Astrocyte (in vitro differentiated cells and primary cell): ENCODE results near the gene CYP8B1. TPM values are rescaled to one million over a fixed set of nuclear protein-coding genes. Genes with fewer than 3 reads are reported as not detected.

ENCODE experiments used
- DNase-seq: peaks from one replicate; pipeline ENCODE4 v3.0.0-alpha.2; 2010; ENCODE audit warnings: low read depth
- FAIRE-seq: peaks from 2 replicates; lab custom pipeline; 2011; peaks lifted over from hg19 to GRCh38; lab: Jason Lieb, UNC
- H2AFZ ChIP-seq: 2 replicates; pipeline ENCODE4 v1.6.0; 2012; ENCODE audit warnings: low read depth, low read length, inconsistent platforms
- H3K27ac ChIP-seq: 2 replicates; pipeline ENCODE4 v1.5.1; 2011; ENCODE audit warnings: low read depth, low read length, inconsistent platforms
- H3K27me3 ChIP-seq: 2 replicates; pipeline ENCODE4 v1.6.0; 2011; ENCODE audit warnings: low read length, inconsistent platforms; ENCODE audit not compliant: insufficient read depth
- H3K36me3 ChIP-seq: 2 replicates; pipeline ENCODE4 v1.5.1; 2011; ENCODE audit warnings: low read length, inconsistent platforms; ENCODE audit not compliant: insufficient read depth
- H3K4me1 ChIP-seq: 2 replicates; pipeline ENCODE4 v1.5.1; 2011; ENCODE audit warnings: low read length, inconsistent platforms; ENCODE audit not compliant: insufficient read depth
- H3K4me2 ChIP-seq: 2 replicates; pipeline ENCODE4 v1.6.0; 2012; ENCODE audit warnings: low read length, inconsistent platforms
- H3K4me3 ChIP-seq: 2 replicates; pipeline ENCODE4 v1.5.1; 2011; ENCODE audit warnings: low read depth, mild to moderate bottlenecking, low read length, inconsistent platforms; ENCODE audit not compliant: insufficient read depth
- H3K79me2 ChIP-seq: 2 replicates; pipeline ENCODE4 v1.6.0; 2012; ENCODE audit warnings: mild to moderate bottlenecking, low read length, inconsistent platforms; ENCODE audit not compliant: insufficient read depth
- H3K9ac ChIP-seq: 2 replicates; pipeline ENCODE4 v1.6.0; 2012; ENCODE audit warnings: mild to moderate bottlenecking, low read length, inconsistent platforms
- H3K9me3 ChIP-seq: 2 replicates; pipeline ENCODE4 v1.5.1; 2012; ENCODE audit warnings: low read depth, mild to moderate bottlenecking, low read length, inconsistent platforms; ENCODE audit not compliant: insufficient read depth
- H4K20me1 ChIP-seq: 2 replicates; pipeline ENCODE4 v1.6.0; 2012; ENCODE audit warnings: low read length, inconsistent platforms; ENCODE audit not compliant: insufficient read depth
- H3K27ac Mint-ChIP-seq: one replicate; pipeline ENCODE4 v1.8.0; 2021; ENCODE audit warnings: mild to moderate bottlenecking, mixed read lengths; ENCODE audit not compliant: unreplicated experiment
- H3K27me3 Mint-ChIP-seq: one replicate; pipeline ENCODE4 v1.8.0; 2021; ENCODE audit warnings: low read depth, mixed read lengths; ENCODE audit not compliant: unreplicated experiment
- H3K36me3 Mint-ChIP-seq: one replicate; pipeline ENCODE4 v1.8.0; 2021; ENCODE audit warnings: low read depth, mixed read lengths; ENCODE audit not compliant: unreplicated experiment
- H3K4me1 Mint-ChIP-seq: one replicate; pipeline ENCODE4 v1.8.0; 2021; ENCODE audit warnings: low read depth, mixed read lengths; ENCODE audit not compliant: unreplicated experiment
- H3K4me3 Mint-ChIP-seq: one replicate; pipeline ENCODE4 v1.8.0; 2021; ENCODE audit warnings: mild to moderate bottlenecking, moderate library complexity, mixed read lengths; ENCODE audit not compliant: unreplicated experiment
- H3K9me3 Mint-ChIP-seq: one replicate; pipeline ENCODE4 v1.8.0; 2021; ENCODE audit warnings: mild to moderate bottlenecking, mixed read lengths; ENCODE audit not compliant: unreplicated experiment
- CTCF ChIP-seq: IDR thresholded peaks from 2 replicates; pipeline ENCODE4 v1.5.1; 2011; ENCODE audit warnings: low read depth, mild to moderate bottlenecking, inconsistent platforms, low read length, moderate library complexity; ENCODE audit not compliant: insufficient read depth
- EZH2 ChIP-seq: IDR thresholded peaks from 2 replicates; pipeline ENCODE4 v1.6.1; 2012; ENCODE audit warnings: mild to moderate bottlenecking, low read length, inconsistent platforms; ENCODE audit not compliant: insufficient read depth
- total RNA-seq: library from RNA; stranded (reverse); gene quantifications from 2 replicates; pipeline ENCODE4 v1.2.1, GENCODE V29; 2021

Gene CYP8B1
- total RNA-seq, 1 donor from 2014 or later, result not detected

- Histone ChIP-seq H3K79me2 (no peaks in the 10 kb centered on the region), H3K4me1 (no peaks in the 10 kb centered on the region), H3K27ac (no peak overlapping the region), H3K4me2 (no peak overlapping the region), H3K9ac (no peak overlapping the region), H2AFZ (no peak overlapping the region), H3K9me3 (no peaks in the 10 kb centered on the region), H3K36me3 (no peaks in the 10 kb centered on the region), H3K4me3 (no peak overlapping the region), H3K27me3 (no peaks in the 10 kb centered on the region), H4K20me1 (no peaks in the 10 kb centered on the region)
- TF ChIP-seq CTCF, result no peak
- TF ChIP-seq EZH2, result no peak
- peaks cover 29% of the 10 kb centered on the region for H3K4me1 Mint-ChIP-seq
- no peak overlapping the region for H3K4me3 Mint-ChIP-seq
- H3K9me3 Mint-ChIP-seq, result no peaks in the 10 kb centered on the region
- no peak overlapping the region for H3K27ac Mint-ChIP-seq
- DNase-seq (no peak), FAIRE-seq (no peak)
- no peaks in the 10 kb centered on the region for H3K36me3 Mint-ChIP-seq
- H3K27me3 Mint-ChIP-seq, result no peaks in the 10 kb centered on the region
These were observed 30.9 kb downstream of the CYP8B1 start for GRCh38 chr3:42844815-42845214.

- Histone ChIP-seq H2AFZ (no peak overlapping the region), H4K20me1 (no peaks in the 10 kb centered on the region), H3K27me3 (no peaks in the 10 kb centered on the region), H3K4me2 (no peak overlapping the region), H3K79me2 (no peaks in the 10 kb centered on the region), H3K27ac (no peak overlapping the region), H3K9ac (no peak overlapping the region), H3K4me1 (no peaks in the 10 kb centered on the region), H3K4me3 (no peak overlapping the region), H3K36me3 (no peaks in the 10 kb centered on the region), H3K9me3 (no peaks in the 10 kb centered on the region)
- Mint-ChIP-seq H3K27ac (no peak overlapping the region), H3K4me1 (peaks cover 30% of the 10 kb centered on the region), H3K27me3 (peaks cover under 1% of the 10 kb centered on the region), H3K36me3 (no peaks in the 10 kb centered on the region), H3K9me3 (no peaks in the 10 kb centered on the region), H3K4me3 (no peak overlapping the region)
- FAIRE-seq (no peak), DNase-seq (no peak)
- TF ChIP-seq EZH2, result no peak
- no peak for TF ChIP-seq CTCF
These were observed 31.3 kb downstream of the CYP8B1 start for GRCh38 chr3:42844412-42844713.

- Histone ChIP-seq H3K79me2 (no peaks in the 10 kb centered on the region), H3K4me3 (no peak overlapping the region), H3K27me3 (no peaks in the 10 kb centered on the region), H3K9me3 (no peaks in the 10 kb centered on the region), H3K9ac (no peak overlapping the region), H3K4me2 (no peak overlapping the region), H4K20me1 (no peaks in the 10 kb centered on the region), H3K27ac (no peak overlapping the region), H2AFZ (no peak overlapping the region), H3K4me1 (no peaks in the 10 kb centered on the region), H3K36me3 (no peaks in the 10 kb centered on the region)
- Mint-ChIP-seq H3K4me1 (peaks cover 30% of the 10 kb centered on the region), H3K36me3 (no peaks in the 10 kb centered on the region), H3K27ac (peak overlapping the region; percentile 3), H3K9me3 (no peaks in the 10 kb centered on the region), H3K4me3 (no peak overlapping the region), H3K27me3 (peaks cover 5% of the 10 kb centered on the region)
- FAIRE-seq (no peak), DNase-seq (no peak)
- no peak for TF ChIP-seq EZH2
- no peak for TF ChIP-seq CTCF
These were observed 31.8 kb downstream of the CYP8B1 start for GRCh38 chr3:42843713-42844411.
